ENCODE data around the gene PDZD7.
A peak's percentile ranks its signal among the peaks of the same experiment; 100 is the strongest.

- no peak for TF ChIP-seq CTCF (conservative IDR thresholded peaks at IDR 0.05)
- peak; percentile 43 for TF ChIP-seq ZFX (IDR thresholded peaks at IDR 0.05)
Measured at GRCh38 chr10:100986952-100987684, 43.8 kb downstream of the PDZD7 start, which contains the start of the genes MRPL43 and TWNK.
